ENCODE results near the gene ZFAND4. TPM values are rescaled to one million over a fixed set of nuclear protein-coding genes. Genes with fewer than 3 reads are reported as not detected.
"Not testable (repeated sequence)": the region's sequence is repeated elsewhere in the genome, so short reads cannot be mapped to it uniquely, and the experiment has no call there.

ZFAND4 gene
- total and polyA plus RNA-seq, 8 donors, result 2.2 to 11.0 (median 6.7) TPM

GRCh38 chr10:45657033-45657926, 15.3 kb downstream of the ZFAND4 start:
- no peaks in the 10 kb centered on the region for H3K9me3 ChIP-seq
- no peaks in the 10 kb centered on the region for H3K4me1 ChIP-seq
- ATAC-seq (no peak), DNase-seq (no peak), FAIRE-seq (no peak)
- no peaks in the 10 kb centered on the region for H3K36me3 ChIP-seq
- H3K27me3 ChIP-seq, result no peaks in the 10 kb centered on the region
- intact Hi-C loops (cut with DNase I), result no loop called here
- WGBS, 2 donors, result 96% methylated on average over 6 of the region's 6 CpGs
- TF ChIP-seq CTCF (IDR thresholded peaks at IDR 0.05), result no peak
- H3K27ac ChIP-seq, result no peak overlapping the region
- no peak overlapping the region for H3K4me3 ChIP-seq

- DNase-seq (no peak), FAIRE-seq (no peak), ATAC-seq (no peak)
- TF ChIP-seq CTCF (IDR thresholded peaks at IDR 0.05), result no peak
- Histone ChIP-seq H3K9me3 (no peaks in the 10 kb centered on the region), H3K27me3 (no peaks in the 10 kb centered on the region), H3K27ac (no peak overlapping the region), H3K36me3 (no peaks in the 10 kb centered on the region), H3K4me3 (no peak overlapping the region), H3K4me1 (no peaks in the 10 kb centered on the region)
- intact Hi-C loops (cut with DNase I), result no loop called here
Measured at GRCh38 chr10:45655219-45655618, 17.4 kb downstream of the ZFAND4 start.

GRCh38 chr10:45654753-45655141, 17.8 kb downstream of the ZFAND4 start:
- H3K4me3 ChIP-seq; DNase-seq; intact Hi-C loops (cut with DNase I); H3K36me3 ChIP-seq; H3K27me3 ChIP-seq; FAIRE-seq; H3K27ac ChIP-seq; ATAC-seq; H3K9me3 ChIP-seq; H3K4me1 ChIP-seq: not testable (repeated sequence)
- WGBS, 2 donors, result 88 to 96% methylated on average over 2 of the region's 2 CpGs

GRCh38 chr10:45653454-45653853, 19.1 kb downstream of the ZFAND4 start:
- 69 to 82% methylated on average over 2 of the region's 2 CpGs for WGBS, 2 donors
- Histone ChIP-seq H3K4me3 (no peak overlapping the region), H3K4me1 (no peaks in the 10 kb centered on the region), H3K9me3 (no peaks in the 10 kb centered on the region), H3K27me3 (no peaks in the 10 kb centered on the region), H3K36me3 (peaks cover 0 to 2% (median 0%) of the 10 kb centered on the region in 3 donors), H3K27ac (no peak overlapping the region)
- TF ChIP-seq CTCF (IDR thresholded peaks at IDR 0.05), result no peak
- FAIRE-seq (no peak), DNase-seq (no peak), ATAC-seq (no peak)
- intact Hi-C loops (cut with DNase I), result no loop called here

- no peak for DNase-seq
- WGBS, 2 donors, result 73 to 89% methylated on average over 1 of the region's 1 CpG
- no peaks in the 10 kb centered on the region for H3K27me3 ChIP-seq
- no peak for FAIRE-seq
- no peak overlapping the region for H3K27ac ChIP-seq
- no peak overlapping the region for H3K4me3 ChIP-seq
- intact Hi-C loops (cut with DNase I), result no loop called here
- no peaks in the 10 kb centered on the region for H3K4me1 ChIP-seq
- no peak for ATAC-seq
- TF ChIP-seq CTCF (IDR thresholded peaks at IDR 0.05), result no peak
- H3K9me3 ChIP-seq, result no peaks in the 10 kb centered on the region
- peaks cover 0 to 11% (median 0%) of the 10 kb centered on the region in 3 donors for H3K36me3 ChIP-seq
Measured at GRCh38 chr10:45652511-45652910, 20.1 kb downstream of the ZFAND4 start.
